A673 (cell line): ENCODE results near the gene LRP1-AS. TPM values are rescaled to one million over a fixed set of nuclear protein-coding genes. Genes with fewer than 3 reads are reported as not detected.
A peak's percentile ranks its signal among the peaks of the same experiment; 100 is the strongest.

ENCODE experiments used
- BruUV-seq: library from RNA; stranded (reverse); fragments of 400-500 nt; replicated peaks from 2 replicates; lab custom pipeline; 2021; lab: Mats Ljungman, UMichigan
- CTCF ChIA-PET: fragments of 300-600 bp; sonication (Branson Sonifier 250); formaldehyde crosslinking; loops from one replicate; lab custom pipeline; 2022; ENCODE audit warnings: antibody characterized with exemption; lab: Charles Lee
- POLR2A ChIA-PET: fragments of 300-600 bp; sonication (Branson Sonifier 250); formaldehyde crosslinking; loops from one replicate; lab custom pipeline; 2022; ENCODE audit warnings: antibody characterized with exemption; ENCODE audit not compliant: low non-redundant PET; lab: Charles Lee
- DNase-seq: peaks from one replicate; pipeline ENCODE4 v3.0.0-alpha.2; 2015; ENCODE audit warnings: low spot score
- H3K27ac ChIP-seq: fragments of 200-600 bp; sonication (generic); 2 replicates; pipeline ENCODE4 v1.5.1; 2016; ENCODE audit warnings: mixed run types, low read depth, mild to moderate bottlenecking, mixed read lengths, antibody characterized with exemption, low read length; ENCODE audit not compliant: poor library complexity, severe bottlenecking
- H3K27me3 ChIP-seq: fragments of 200-600 bp; sonication (generic); replicated peaks from 2 replicates; pipeline ENCODE4 v1.6.1; 2017; ENCODE audit warnings: mixed run types, low read depth, mild to moderate bottlenecking, mixed read lengths, antibody characterized with exemption, low read length; ENCODE audit not compliant: insufficient read depth, poor library complexity
- H3K36me3 ChIP-seq: fragments of 200-600 bp; sonication (generic); 2 replicates; pipeline ENCODE4 v1.6.1; 2016; ENCODE audit warnings: mixed run types, mild to moderate bottlenecking, mixed read lengths, antibody characterized with exemption, low read length; ENCODE audit not compliant: insufficient read depth, poor library complexity, severe bottlenecking
- H3K4me1 ChIP-seq: fragments of 200-600 bp; sonication (generic); 2 replicates; pipeline ENCODE4 v1.6.1; 2017; ENCODE audit warnings: mixed run types, mild to moderate bottlenecking, mixed read lengths, antibody characterized with exemption, low read length; ENCODE audit not compliant: insufficient read depth, poor library complexity, severe bottlenecking
- H3K4me3 ChIP-seq: fragments of 200-600 bp; sonication (generic); 2 replicates; pipeline ENCODE4 v1.5.1; 2016; ENCODE audit warnings: low read depth, mixed run types, mild to moderate bottlenecking, mixed read lengths, low read length; ENCODE audit not compliant: poor library complexity, severe bottlenecking
- H3K9me3 ChIP-seq: fragments of 200-600 bp; sonication (generic); 2 replicates; pipeline ENCODE4 v1.6.1; 2016; ENCODE audit warnings: mixed run types, low read depth, mild to moderate bottlenecking, mixed read lengths, antibody characterized with exemption, low read length; ENCODE audit not compliant: poor library complexity, severe bottlenecking
- EZH2 ChIP-seq: fragments of 200-600 bp; sonication (generic); IDR thresholded peaks from 2 replicates; pipeline ENCODE4 v1.6.1; 2017; ENCODE audit warnings: borderline replicate concordance, low read depth, mild to moderate bottlenecking, mixed read lengths, antibody characterized with exemption, low read length; ENCODE audit not compliant: poor library complexity, severe bottlenecking
- intact Hi-C: fragments of 100-400 bp; cut with micrococcal nuclease; formaldehyde crosslinking; loops from one replicate; pipeline ENCODE4 v1.10.0; 2022; ENCODE audit not compliant: unreplicated experiment
- total RNA-seq: library from RNA; stranded (reverse); gene quantifications from 2 replicates; pipeline ENCODE4 v1.2.3, GENCODE V29; 2021
- TF ChIP-seq, protein P1 (sequence below): fragments of 300-800, 200-600 bp; sonication (generic); conservative IDR thresholded peaks from 2 replicates; pipeline ENCODE4 v1.5.1; 2017; ENCODE audit warnings: low read depth, mild to moderate bottlenecking, antibody characterized with exemption, low read length, moderate library complexity, mixed read lengths

The LRP1-AS gene
- total RNA-seq, 1 experiment from 2014 or later, result not detected

DNA sequence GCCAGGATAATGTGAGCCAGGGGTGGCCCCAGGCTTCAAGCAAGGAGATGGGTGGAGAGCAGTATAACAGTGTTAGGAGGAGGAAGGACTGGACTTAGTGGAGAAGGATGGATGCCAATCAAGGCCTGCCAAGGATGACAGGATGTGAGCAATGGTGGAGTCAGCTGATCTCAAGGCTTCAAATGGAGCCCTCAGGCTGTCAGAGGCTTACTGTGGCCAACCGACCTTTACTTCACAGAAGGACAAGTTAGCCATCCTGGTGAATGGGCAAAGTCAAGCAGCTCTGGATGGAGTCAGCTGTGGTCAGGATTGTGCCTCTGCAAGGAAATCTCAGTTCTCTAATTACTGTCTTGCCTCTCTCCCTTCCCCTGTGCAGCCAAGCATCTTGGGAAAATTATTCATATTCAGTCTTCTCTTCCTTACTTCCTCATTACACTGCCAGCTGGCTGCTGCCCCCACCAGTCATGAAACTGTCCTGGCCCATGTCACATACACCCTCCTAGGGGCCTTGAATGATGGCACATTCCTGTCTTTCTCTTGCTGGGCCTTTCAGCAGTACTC, 28.6 kb downstream of the LRP1-AS start:
- no peak for DNase-seq
- no peak overlapping the region for H3K27ac ChIP-seq
- no peaks in the 10 kb centered on the region for H3K4me1 ChIP-seq
- TF ChIP-seq, protein P1, sequence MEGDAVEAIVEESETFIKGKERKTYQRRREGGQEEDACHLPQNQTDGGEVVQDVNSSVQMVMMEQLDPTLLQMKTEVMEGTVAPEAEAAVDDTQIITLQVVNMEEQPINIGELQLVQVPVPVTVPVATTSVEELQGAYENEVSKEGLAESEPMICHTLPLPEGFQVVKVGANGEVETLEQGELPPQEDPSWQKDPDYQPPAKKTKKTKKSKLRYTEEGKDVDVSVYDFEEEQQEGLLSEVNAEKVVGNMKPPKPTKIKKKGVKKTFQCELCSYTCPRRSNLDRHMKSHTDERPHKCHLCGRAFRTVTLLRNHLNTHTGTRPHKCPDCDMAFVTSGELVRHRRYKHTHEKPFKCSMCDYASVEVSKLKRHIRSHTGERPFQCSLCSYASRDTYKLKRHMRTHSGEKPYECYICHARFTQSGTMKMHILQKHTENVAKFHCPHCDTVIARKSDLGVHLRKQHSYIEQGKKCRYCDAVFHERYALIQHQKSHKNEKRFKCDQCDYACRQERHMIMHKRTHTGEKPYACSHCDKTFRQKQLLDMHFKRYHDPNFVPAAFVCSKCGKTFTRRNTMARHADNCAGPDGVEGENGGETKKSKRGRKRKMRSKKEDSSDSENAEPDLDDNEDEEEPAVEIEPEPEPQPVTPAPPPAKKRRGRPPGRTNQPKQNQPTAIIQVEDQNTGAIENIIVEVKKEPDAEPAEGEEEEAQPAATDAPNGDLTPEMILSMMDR, result no peak
- no peaks in the 10 kb centered on the region for H3K36me3 ChIP-seq
- H3K27me3 ChIP-seq, result no peaks in the 10 kb centered on the region
- no TSS peak for BruUV-seq
- POLR2A ChIA-PET, result no interaction called here
- CTCF ChIA-PET, result interaction anchor here (0.6 kb wide), 1 partner anchor 143 kb away, joined by 7 read pairs; no protein-coding TSS in a partner anchor
- intact Hi-C loops, result no loop called here
- no peaks in the 10 kb centered on the region for H3K9me3 ChIP-seq
- no peak overlapping the region for H3K4me3 ChIP-seq

DNA sequence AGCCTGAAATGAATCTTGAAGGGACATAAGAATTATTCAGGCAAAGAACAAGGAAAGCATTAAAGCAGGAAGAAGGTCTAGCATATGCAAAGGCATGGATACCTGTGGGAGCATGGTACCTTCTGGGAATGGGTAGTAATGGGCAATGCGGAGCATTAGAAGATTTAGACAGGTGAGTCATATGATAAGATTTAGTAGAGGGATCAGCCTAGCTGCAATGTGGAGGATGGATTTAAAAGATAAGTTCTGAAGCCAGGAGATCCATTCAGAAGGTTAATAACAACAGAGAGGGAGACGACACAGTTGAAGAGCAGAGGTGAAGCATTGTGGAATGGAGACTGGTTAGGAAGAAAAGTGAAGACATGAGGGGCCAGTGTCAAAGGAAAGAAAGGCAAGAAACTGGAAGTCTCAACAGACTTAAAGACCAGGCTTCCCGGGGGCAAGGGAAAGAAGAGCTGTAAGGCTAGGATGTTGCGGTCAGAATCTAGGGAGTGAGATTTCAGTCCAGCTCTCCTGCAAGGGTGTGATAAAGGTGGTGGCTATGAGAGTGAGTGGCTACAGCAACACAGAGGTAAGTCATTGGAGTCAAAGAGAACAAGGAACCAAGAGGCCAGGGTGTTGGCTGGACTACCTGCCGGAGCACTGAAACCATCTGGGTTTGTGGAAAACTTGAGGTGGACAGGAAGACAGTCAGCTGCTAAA, 30.7 kb downstream of the LRP1-AS start:
- H3K9me3 ChIP-seq, result no peaks in the 10 kb centered on the region
- intact Hi-C loops, result no loop called here
- H3K27ac ChIP-seq, result no peak overlapping the region
- H3K4me1 ChIP-seq, result peaks cover 8% of the 10 kb centered on the region
- TF ChIP-seq EZH2, result no peak
- TF ChIP-seq, protein P1, result no peak
- no peak overlapping the region for H3K4me3 ChIP-seq
- DNase-seq, result no peak
- BruUV-seq, result no TSS peak
- ChIA-PET POLR2A (no interaction called here), CTCF (no interaction called here)
- H3K36me3 ChIP-seq, result no peaks in the 10 kb centered on the region
- no peaks in the 10 kb centered on the region for H3K27me3 ChIP-seq

DNA sequence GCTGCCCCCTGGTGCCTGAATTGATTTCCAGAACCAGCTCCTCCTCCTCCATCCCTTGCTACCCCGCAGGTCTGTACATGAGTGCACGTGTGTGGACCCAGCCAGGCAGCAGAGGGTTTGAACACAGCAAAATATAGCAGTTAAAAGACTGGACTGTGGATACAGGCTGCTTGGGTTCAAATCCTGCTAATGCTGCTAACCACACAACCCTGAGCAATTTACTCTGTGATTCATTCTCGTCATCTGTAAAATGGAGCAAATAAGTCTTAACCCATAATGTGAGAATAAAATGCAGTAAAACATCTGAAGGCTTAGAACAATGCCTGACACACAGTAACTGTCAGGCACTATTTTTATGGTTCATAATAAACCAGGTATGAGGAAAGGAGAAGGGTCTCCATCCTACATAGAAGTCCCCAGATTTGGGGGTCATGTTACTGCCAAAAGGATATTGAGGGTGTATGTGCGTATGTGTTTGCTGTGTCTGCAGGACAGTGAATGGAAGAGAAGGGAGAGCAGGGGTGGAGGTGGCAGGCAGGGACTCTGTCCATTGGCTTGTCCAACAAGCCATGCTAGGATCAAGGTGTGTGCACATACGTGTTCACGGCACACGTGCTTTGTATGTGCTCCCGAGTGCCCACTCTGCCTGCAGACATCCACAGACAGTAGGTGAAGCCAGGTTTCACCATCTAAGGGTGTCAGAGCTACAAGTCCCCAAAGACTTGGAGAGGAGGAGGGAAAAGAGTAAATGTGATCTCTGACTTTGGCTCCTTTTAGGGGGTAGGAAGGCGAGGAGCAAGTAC, 34.7 kb downstream of the LRP1-AS start:
- no peak for DNase-seq
- Histone ChIP-seq H3K4me3 (peak overlapping the region; percentile 51), H3K4me1 (peaks cover 22% of the 10 kb centered on the region), H3K36me3 (no peaks in the 10 kb centered on the region), H3K9me3 (no peaks in the 10 kb centered on the region), H3K27me3 (no peaks in the 10 kb centered on the region), H3K27ac (no peak overlapping the region)
- CTCF ChIA-PET, result interaction anchor here (0.5 to 3.5 kb wide), 17 partner anchors 8 to 130 kb away, joined by 3 to 87 read pairs (median 9); partner anchors contain the start of genes LRP1, NAB2 and ZBTB39
- intact Hi-C loops, result loop anchor here (1.0 to 5.0 kb wide), 5 partner anchors 43 to 600 kb away; no protein-coding TSS in a partner anchor
- POLR2A ChIA-PET, result interaction anchor here (0.9 kb wide), 1 partner anchor 43 kb away, joined by 4 read pairs; no protein-coding TSS in a partner anchor
- BruUV-seq, result no TSS peak
- no peak for TF ChIP-seq EZH2
- TF ChIP-seq, protein P1, result peak; percentile 93
